ENCODE data around the gene PHF21A. TPM values are rescaled to one million over a fixed set of nuclear protein-coding genes. Genes with fewer than 3 reads are reported as not detected.

Gene PHF21A
- total RNA-seq, 2 donors from 2014 or later, result 24.7 to 48.0 TPM

DNA sequence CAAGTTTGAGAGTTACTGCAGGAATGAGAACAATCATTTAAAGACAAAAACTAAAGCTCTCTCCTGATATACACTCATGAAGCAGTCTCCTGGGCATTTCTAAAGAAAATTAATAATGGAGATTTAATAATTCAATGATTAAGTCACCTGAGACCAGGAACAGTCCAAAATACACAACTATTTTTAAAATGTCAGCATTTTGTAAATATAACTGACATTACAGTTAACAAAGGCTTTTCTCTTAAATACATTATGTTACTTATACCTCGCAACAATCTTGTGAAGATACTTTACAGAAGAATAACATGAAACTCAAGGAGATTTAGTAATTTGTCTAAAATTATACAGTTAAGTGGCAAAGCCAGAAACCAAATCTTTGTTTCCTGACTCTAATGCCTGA lies 111.2 kb downstream of the PHF21A start:
- DNase-seq (ENCODE audit: low spot score), result no peak
- no peak for TF ChIP-seq POLR2AphosphoS5 (IDR thresholded peaks at IDR 0.05)
- TF ChIP-seq, protein P1, sequence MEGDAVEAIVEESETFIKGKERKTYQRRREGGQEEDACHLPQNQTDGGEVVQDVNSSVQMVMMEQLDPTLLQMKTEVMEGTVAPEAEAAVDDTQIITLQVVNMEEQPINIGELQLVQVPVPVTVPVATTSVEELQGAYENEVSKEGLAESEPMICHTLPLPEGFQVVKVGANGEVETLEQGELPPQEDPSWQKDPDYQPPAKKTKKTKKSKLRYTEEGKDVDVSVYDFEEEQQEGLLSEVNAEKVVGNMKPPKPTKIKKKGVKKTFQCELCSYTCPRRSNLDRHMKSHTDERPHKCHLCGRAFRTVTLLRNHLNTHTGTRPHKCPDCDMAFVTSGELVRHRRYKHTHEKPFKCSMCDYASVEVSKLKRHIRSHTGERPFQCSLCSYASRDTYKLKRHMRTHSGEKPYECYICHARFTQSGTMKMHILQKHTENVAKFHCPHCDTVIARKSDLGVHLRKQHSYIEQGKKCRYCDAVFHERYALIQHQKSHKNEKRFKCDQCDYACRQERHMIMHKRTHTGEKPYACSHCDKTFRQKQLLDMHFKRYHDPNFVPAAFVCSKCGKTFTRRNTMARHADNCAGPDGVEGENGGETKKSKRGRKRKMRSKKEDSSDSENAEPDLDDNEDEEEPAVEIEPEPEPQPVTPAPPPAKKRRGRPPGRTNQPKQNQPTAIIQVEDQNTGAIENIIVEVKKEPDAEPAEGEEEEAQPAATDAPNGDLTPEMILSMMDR (IDR thresholded peaks at IDR 0.05), result no peak
- TF ChIP-seq POLR2A (IDR thresholded peaks at IDR 0.05), result no peak
- 82% methylated on average over 1 of the region's 1 CpG for WGBS

DNA sequence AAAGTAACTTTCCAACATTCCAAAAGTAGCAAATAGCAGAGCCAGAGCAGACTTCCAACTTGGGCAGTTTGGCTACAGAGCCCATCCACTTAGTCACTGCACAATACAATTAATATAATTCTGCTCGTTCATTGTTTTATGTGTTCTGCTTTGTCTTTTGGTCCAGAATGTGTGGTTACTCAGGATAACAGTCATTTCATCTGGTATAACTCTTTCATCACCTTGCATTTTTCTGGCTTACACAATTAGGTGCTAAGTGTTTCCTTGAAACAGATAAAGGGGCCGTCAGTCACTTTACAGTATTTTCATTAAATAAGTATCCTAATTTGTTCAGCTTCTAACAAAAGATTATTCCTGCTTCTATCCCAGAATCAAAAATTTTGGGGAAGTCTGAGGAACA lies 111.6 kb downstream of the PHF21A start:
- DNase-seq (ENCODE audit: low spot score), result no peak
- Histone ChIP-seq H3K36me3 (no peaks in the 10 kb centered on the region), H3K27me3 (replicated peaks; ENCODE audit: insufficient read depth) (no peaks in the 10 kb centered on the region), H3K9me3 (no peaks in the 10 kb centered on the region), H3K4me1 (replicated peaks) (no peaks in the 10 kb centered on the region), H3K27ac (no peak overlapping the region), H3K4me3 (no peak overlapping the region)
- TF ChIP-seq POLR2A (IDR thresholded peaks at IDR 0.05) (no peak), POLR2AphosphoS5 (IDR thresholded peaks at IDR 0.05) (no peak)
- TF ChIP-seq, protein P1 (IDR thresholded peaks at IDR 0.05), result no peak
- intact Hi-C loops (cut with DNase I), result no loop called here
- WGBS, result 42% methylated on average over 2 of the region's 2 CpGs

More for the DNA sequence above, 111.2 kb downstream of the PHF21A start:
- Histone ChIP-seq H3K36me3 (no peaks in the 10 kb centered on the region), H3K4me3 (no peak overlapping the region), H3K27me3 (replicated peaks; ENCODE audit: insufficient read depth) (no peaks in the 10 kb centered on the region), H3K9me3 (no peaks in the 10 kb centered on the region), H3K27ac (no peak overlapping the region), H3K4me1 (replicated peaks) (no peaks in the 10 kb centered on the region)
- intact Hi-C loops (cut with DNase I), result no loop called here

- no peak overlapping the region for H3K27ac ChIP-seq
- H3K4me3 ChIP-seq, result no peak overlapping the region
- H3K36me3 ChIP-seq, result no peaks in the 10 kb centered on the region
- H3K4me1 ChIP-seq (replicated peaks), result no peaks in the 10 kb centered on the region
- H3K27me3 ChIP-seq (replicated peaks; ENCODE audit: insufficient read depth), result no peaks in the 10 kb centered on the region
- peak; percentile 55 for DNase-seq (ENCODE audit: low spot score)
- intact Hi-C loops (cut with DNase I), result loop anchor here (2.0 kb wide), 1 partner anchor 42 kb away; no protein-coding TSS in a partner anchor
- no peaks in the 10 kb centered on the region for H3K9me3 ChIP-seq
- WGBS, result 40% methylated on average over 5 of the region's 5 CpGs
- TF ChIP-seq, protein P1 (IDR thresholded peaks at IDR 0.05), result peak in 3 of 4 experiments; percentile 56 to 83 (median 75)
- TF ChIP-seq POLR2A (IDR thresholded peaks at IDR 0.05) (no peak), POLR2AphosphoS5 (IDR thresholded peaks at IDR 0.05) (peak; percentile 63)
These were observed 114.7 kb downstream of the PHF21A start for GRCh38 chr11:46006418-46007070.

DNA sequence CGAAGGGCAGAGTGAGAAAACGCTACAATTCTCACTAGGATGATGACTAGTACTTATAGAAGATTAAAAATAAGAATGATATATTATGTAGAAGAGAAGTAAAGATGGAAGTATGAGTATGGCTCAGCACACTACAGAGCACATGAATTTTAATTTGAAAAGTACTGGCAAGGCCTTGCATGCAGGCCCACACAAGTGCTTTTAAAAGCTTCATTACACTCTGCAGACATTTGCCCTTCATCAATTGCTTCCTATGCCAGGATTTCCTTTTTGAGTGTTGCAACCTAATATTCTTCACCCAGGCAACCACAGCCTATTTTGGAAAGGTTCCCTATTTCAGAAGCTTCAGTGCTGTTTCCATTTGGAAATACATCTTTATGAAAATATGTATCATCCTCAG lies 117.7 kb downstream of the PHF21A start:
- Histone ChIP-seq H3K4me3 (no peak overlapping the region), H3K27ac (no peak overlapping the region), H3K36me3 (no peaks in the 10 kb centered on the region), H3K9me3 (no peaks in the 10 kb centered on the region), H3K27me3 (replicated peaks; ENCODE audit: insufficient read depth) (no peaks in the 10 kb centered on the region), H3K4me1 (replicated peaks) (no peaks in the 10 kb centered on the region)
- DNase-seq (ENCODE audit: low spot score), result no peak
- 57% methylated on average over 2 of the region's 2 CpGs for WGBS
- intact Hi-C loops (cut with DNase I), result no loop called here
- TF ChIP-seq POLR2A (IDR thresholded peaks at IDR 0.05) (no peak), POLR2AphosphoS5 (IDR thresholded peaks at IDR 0.05) (no peak)
- TF ChIP-seq, protein P1 (IDR thresholded peaks at IDR 0.05), result no peak

DNA sequence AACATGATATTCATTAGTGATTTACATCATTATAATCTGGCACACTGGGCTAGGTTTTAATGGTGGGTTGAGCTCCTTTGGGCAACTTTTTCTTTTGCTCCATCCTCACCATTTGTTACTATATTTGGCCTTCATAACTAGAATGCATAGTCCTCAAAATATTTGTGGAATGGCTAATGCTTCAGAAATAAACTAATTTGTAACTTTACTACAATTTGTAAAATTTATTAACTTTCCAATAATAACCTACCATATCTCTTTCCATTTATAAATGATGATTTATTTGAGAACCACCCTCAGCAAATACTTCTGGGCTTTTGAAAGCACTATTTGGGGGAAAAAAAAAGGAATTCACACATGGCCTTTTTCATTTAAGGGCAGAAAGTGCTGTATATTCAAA lies 119.1 kb downstream of the PHF21A start:
- Histone ChIP-seq H3K27ac (no peak overlapping the region), H3K4me1 (replicated peaks) (no peaks in the 10 kb centered on the region), H3K36me3 (no peaks in the 10 kb centered on the region), H3K4me3 (no peak overlapping the region), H3K9me3 (no peaks in the 10 kb centered on the region), H3K27me3 (replicated peaks; ENCODE audit: insufficient read depth) (no peaks in the 10 kb centered on the region)
- no peak for DNase-seq (ENCODE audit: low spot score)
- intact Hi-C loops (cut with DNase I), result no loop called here
- TF ChIP-seq, protein P1 (IDR thresholded peaks at IDR 0.05), result no peak
- TF ChIP-seq POLR2AphosphoS5 (IDR thresholded peaks at IDR 0.05) (no peak), POLR2A (IDR thresholded peaks at IDR 0.05) (no peak)
